IMR-90 (cell line): ENCODE measurements around the gene DIP2C.

Experiments
- BHLHE40 ChIP-seq: fragments of 150-350 bp; IDR thresholded peaks from 2 replicates; pipeline ENCODE4 v1.6.1; 2016; ENCODE audit warnings: mild to moderate bottlenecking, low read depth, low read length
- CEBPB ChIP-seq: IDR thresholded peaks from 2 replicates; pipeline ENCODE4 v1.6.1; 2012; ENCODE audit warnings: low read depth, low read length, improper control_type of control experiment
- CHD1 ChIP-seq: IDR thresholded peaks from 2 replicates; pipeline ENCODE4 v1.6.1; 2012; ENCODE audit warnings: low read depth, low read length, improper control_type of control experiment
- MXI1 ChIP-seq: IDR thresholded peaks from 2 replicates; pipeline ENCODE4 v1.6.1; 2012; ENCODE audit warnings: low read depth, mild to moderate bottlenecking, low read length, moderate library complexity, borderline replicate concordance
- NFE2L2 ChIP-seq: fragments of 150-350 bp; IDR thresholded peaks from 2 replicates; pipeline ENCODE4 v1.6.1; 2016; ENCODE audit warnings: low read depth, mild to moderate bottlenecking, low read length
- POLR2A ChIP-seq: IDR thresholded peaks from 2 replicates; pipeline ENCODE4 v1.6.1; 2012; ENCODE audit warnings: mild to moderate bottlenecking, low read depth, low read length
- RAD21 ChIP-seq: IDR thresholded peaks from 2 replicates; pipeline ENCODE4 v1.6.1; 2012; ENCODE audit warnings: low read length, improper control_type of control experiment
- RCOR1 ChIP-seq: IDR thresholded peaks from 2 replicates; pipeline ENCODE4 v1.6.1; 2012; ENCODE audit warnings: mild to moderate bottlenecking, low read length, improper control_type of control experiment; ENCODE audit not compliant: insufficient replicate concordance
- RFX5 ChIP-seq: IDR thresholded peaks from 2 replicates; pipeline ENCODE4 v1.8.0; 2012; ENCODE audit warnings: low read depth, mild to moderate bottlenecking, low read length, moderate library complexity
- SMC3 ChIP-seq: fragments of 150-350 bp; IDR thresholded peaks from 2 replicates; pipeline ENCODE4 v1.6.1; 2016; ENCODE audit warnings: low read depth, mild to moderate bottlenecking, antibody characterized with exemption, low read length, moderate library complexity
- TF ChIP-seq, protein P1 (sequence below): conservative IDR thresholded peaks from 2 replicates; pipeline ENCODE4 v1.5.1; 2012; ENCODE audit warnings: mild to moderate bottlenecking, low read depth, low read length, improper control_type of control experiment
- TF ChIP-seq, protein P2 (sequence below): fragments of 150-350 bp; IDR thresholded peaks from 2 replicates; pipeline ENCODE4 v1.6.1; 2017; ENCODE audit warnings: mild to moderate bottlenecking, antibody characterized with exemption, low read length, low read depth
- TF ChIP-seq, protein P3 (sequence below): fragments of 150-350 bp; IDR thresholded peaks from 2 replicates; pipeline ENCODE4 v1.6.1; 2016; ENCODE audit warnings: low read depth, mild to moderate bottlenecking, low read length, moderate library complexity, borderline replicate concordance

DNA sequence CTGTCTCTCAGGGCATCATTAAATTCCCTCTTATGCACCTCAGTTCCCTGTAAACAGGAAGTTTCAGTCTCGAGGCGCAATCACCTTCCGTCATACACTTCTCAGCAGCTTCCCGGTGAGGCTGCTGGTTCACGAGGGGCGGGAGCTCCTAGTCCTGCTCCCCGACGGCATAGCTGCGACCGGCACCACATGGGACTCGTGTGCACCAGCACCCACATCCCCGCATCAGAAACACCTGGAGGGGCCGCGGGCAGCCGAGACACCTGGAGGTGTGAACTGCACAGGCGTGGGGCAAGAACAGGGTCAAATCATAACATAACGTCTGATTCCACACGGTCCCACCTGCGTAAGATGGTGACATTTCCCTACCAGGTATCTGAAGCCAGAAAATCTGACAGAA, 52.7 kb downstream of the DIP2C start:
- TF ChIP-seq CHD1: no peak
- TF ChIP-seq, protein P1, sequence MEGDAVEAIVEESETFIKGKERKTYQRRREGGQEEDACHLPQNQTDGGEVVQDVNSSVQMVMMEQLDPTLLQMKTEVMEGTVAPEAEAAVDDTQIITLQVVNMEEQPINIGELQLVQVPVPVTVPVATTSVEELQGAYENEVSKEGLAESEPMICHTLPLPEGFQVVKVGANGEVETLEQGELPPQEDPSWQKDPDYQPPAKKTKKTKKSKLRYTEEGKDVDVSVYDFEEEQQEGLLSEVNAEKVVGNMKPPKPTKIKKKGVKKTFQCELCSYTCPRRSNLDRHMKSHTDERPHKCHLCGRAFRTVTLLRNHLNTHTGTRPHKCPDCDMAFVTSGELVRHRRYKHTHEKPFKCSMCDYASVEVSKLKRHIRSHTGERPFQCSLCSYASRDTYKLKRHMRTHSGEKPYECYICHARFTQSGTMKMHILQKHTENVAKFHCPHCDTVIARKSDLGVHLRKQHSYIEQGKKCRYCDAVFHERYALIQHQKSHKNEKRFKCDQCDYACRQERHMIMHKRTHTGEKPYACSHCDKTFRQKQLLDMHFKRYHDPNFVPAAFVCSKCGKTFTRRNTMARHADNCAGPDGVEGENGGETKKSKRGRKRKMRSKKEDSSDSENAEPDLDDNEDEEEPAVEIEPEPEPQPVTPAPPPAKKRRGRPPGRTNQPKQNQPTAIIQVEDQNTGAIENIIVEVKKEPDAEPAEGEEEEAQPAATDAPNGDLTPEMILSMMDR: no peak
- no peak for TF ChIP-seq BHLHE40
- no peak for TF ChIP-seq POLR2A
- no peak for TF ChIP-seq SMC3
- TF ChIP-seq, protein P2, sequence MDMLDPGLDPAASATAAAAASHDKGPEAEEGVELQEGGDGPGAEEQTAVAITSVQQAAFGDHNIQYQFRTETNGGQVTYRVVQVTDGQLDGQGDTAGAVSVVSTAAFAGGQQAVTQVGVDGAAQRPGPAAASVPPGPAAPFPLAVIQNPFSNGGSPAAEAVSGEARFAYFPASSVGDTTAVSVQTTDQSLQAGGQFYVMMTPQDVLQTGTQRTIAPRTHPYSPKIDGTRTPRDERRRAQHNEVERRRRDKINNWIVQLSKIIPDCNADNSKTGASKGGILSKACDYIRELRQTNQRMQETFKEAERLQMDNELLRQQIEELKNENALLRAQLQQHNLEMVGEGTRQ: no peak
- no peak for TF ChIP-seq RAD21
- TF ChIP-seq RCOR1: no peak
- TF ChIP-seq MXI1: no peak
- no peak for TF ChIP-seq CEBPB
- TF ChIP-seq, protein P3, sequence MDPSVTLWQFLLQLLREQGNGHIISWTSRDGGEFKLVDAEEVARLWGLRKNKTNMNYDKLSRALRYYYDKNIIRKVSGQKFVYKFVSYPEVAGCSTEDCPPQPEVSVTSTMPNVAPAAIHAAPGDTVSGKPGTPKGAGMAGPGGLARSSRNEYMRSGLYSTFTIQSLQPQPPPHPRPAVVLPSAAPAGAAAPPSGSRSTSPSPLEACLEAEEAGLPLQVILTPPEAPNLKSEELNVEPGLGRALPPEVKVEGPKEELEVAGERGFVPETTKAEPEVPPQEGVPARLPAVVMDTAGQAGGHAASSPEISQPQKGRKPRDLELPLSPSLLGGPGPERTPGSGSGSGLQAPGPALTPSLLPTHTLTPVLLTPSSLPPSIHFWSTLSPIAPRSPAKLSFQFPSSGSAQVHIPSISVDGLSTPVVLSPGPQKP: no peak
- TF ChIP-seq NFE2L2: no peak
- TF ChIP-seq RFX5: no peak
